Ovary (tissue), 9 donors: ENCODE data around the gene DGCR6L. TPM values are rescaled to one million over a fixed set of nuclear protein-coding genes. Genes with fewer than 3 reads are reported as not detected.
"Not testable (repeated sequence)": the region's sequence is repeated elsewhere in the genome, so short reads cannot be mapped to it uniquely, and the experiment has no call there.

ENCODE experiments used
- DNase-seq, 5 donors: peaks; one replicate each; pipeline ENCODE4 v3.0.0-alpha.2; 2019 to 2020
- H3K27ac ChIP-seq, 2 donors: fragments of 200-600 bp; one replicate each; pipeline versions ENCODE4 v1.5.1 to v1.8.0; 2019 to 2022
- H3K27me3 ChIP-seq: fragments of 200-600 bp; one replicate; pipeline ENCODE4 v1.8.0; 2022
- H3K36me3 ChIP-seq: fragments of 200-600 bp; sonication (generic); one replicate; pipeline ENCODE4 v1.5.1; 2019
- H3K4me1 ChIP-seq: one replicate; pipeline ENCODE4 v1.8.1; 2013; ENCODE audit warnings: mild to moderate bottlenecking, moderate library complexity; ENCODE audit not compliant: insufficient read depth
- H3K4me3 ChIP-seq: fragments of 200-600 bp; sonication (generic); one replicate; pipeline ENCODE4 v1.5.1; 2017
- H3K9me3 ChIP-seq, 2 donors: fragments of 200-600 bp in 1 of 2; sonication (generic) in 1 of 2; one replicate each; pipeline versions ENCODE4 v1.5.1 to v1.8.1; 2013 to 2019; ENCODE audit warnings: mild to moderate bottlenecking in 1 of 2, moderate library complexity in 1 of 2
- CTCF ChIP-seq, 3 donors: fragments of 450-650 bp in 2 of 3; fragments of 200-600 bp in 1 of 3; IDR thresholded peaks; one replicate each; pipeline versions ENCODE4 v1.5.1 to v1.8.0; 2016 to 2022; ENCODE audit warnings: antibody characterized with exemption in 3 of 3, mild to moderate bottlenecking in 1 of 3
- EP300 ChIP-seq: sonication (generic); formaldehyde crosslinking; IDR thresholded peaks from one replicate; pipeline ENCODE4 v1.6.1; 2017; ENCODE audit warnings: antibody characterized with exemption
- POLR2A ChIP-seq: fragments of 450-650 bp; IDR thresholded peaks from one replicate; pipeline ENCODE4 v1.6.1; 2017; ENCODE audit warnings: antibody characterized with exemption, mild to moderate bottlenecking, moderate library complexity
- WGBS, 3 donors: extraction: QIAGEN DNeasy Blood & Tissue Kit in 1 of 3; methylation state at CpG; one replicate each; pipeline versions ENCODE4 v1.1.5 to v1.1.7; 2013 to 2017; 5-methylcytosine and 5-hydroxymethylcytosine counted together
- intact Hi-C, 4 donors: fragments of 100-400 bp; cut with DNase I; formaldehyde crosslinking; loops; one replicate each; pipeline versions ENCODE4 v1.11.0 to v1.15.1; 2022 to 2023
- polyA plus RNA-seq, 2 donors: library from polyadenylated mRNA; stranded (reverse); fragments of 200-250 nt in 1 of 2; fragments of 350-450 nt in 1 of 2; fragmentation: Illumina TruSeq in 1 of 2; extraction: RNeasy Lipid Tissue Mini Kit (QIAGEN cat#74804) in 1 of 2; gene quantifications; one replicate each; pipeline ENCODE4 v1.2.3, GENCODE V29; 2013 to 2014
- total RNA-seq, 7 donors: library from RNA; depleted of rRNA in 2 of 7; stranded (reverse); fragments of >200 nt in 2 of 7; fragmentation: NEBNext Ultra II Directional in 3 of 7; extraction: Animal tissue kit (Norgen Biotek cat#: 25700) in 3 of 7; gene quantifications; one replicate each; pipeline versions ENCODE4 v1.1.0 to v1.2.4, GENCODE V29; 2016 to 2023
- donor health status: DM: no; HTN: no; CAD: no; lungs with moderate emphysema.
- donor health status: DM: no; HTN: no; CAD: no.
- donor health status: Bipolar disorder and iron deficiency.
- donor health status: DM: yes; HTN: yes; CAD: no.
- donor health status: DM: no; HTN: no; CAD: no.
- donor health status: DM: yes; HTN: yes; CAD: no.

DGCR6L gene
- total and polyA plus RNA-seq, 9 donors, result 1.9 to 69.5 (median 40.8) TPM

GRCh38 chr22:20279662-20280134 is 40.2 kb downstream of the DGCR6L start:
- Histone ChIP-seq H3K9me3 (no peaks in the 10 kb centered on the region), H3K27ac (no peak overlapping the region), H3K36me3 (no peaks in the 10 kb centered on the region), H3K4me3 (no peak overlapping the region), H3K4me1 (no peaks in the 10 kb centered on the region), H3K27me3 (no peaks in the 10 kb centered on the region)
- intact Hi-C loops, result loop anchor here in 1 of 4 donors (5.0 kb wide), 1 partner anchor 122 kb away; no protein-coding TSS in a partner anchor
- WGBS, 3 donors, result 52 to 67% (median 59%) methylated on average over 12 to 15 of the region's 15 CpGs
- no peak for TF ChIP-seq POLR2A
- no peak for TF ChIP-seq CTCF (IDR thresholded peaks at IDR 0.05)
- no peak for TF ChIP-seq EP300
- DNase-seq, result no peak

- 74 to 88% (median 77%) methylated on average over 9 to 22 of the region's 22 CpGs for WGBS, 3 donors
- H3K4me1 ChIP-seq, DNase-seq, H3K27ac ChIP-seq, H3K27me3 ChIP-seq, H3K36me3 ChIP-seq, H3K4me3 ChIP-seq, intact Hi-C loops, H3K9me3 ChIP-seq: not testable (repeated sequence)
Observed at GRCh38 chr22:20278726-20279490, 41.0 kb downstream of the DGCR6L start.

- DNase-seq, H3K4me3 ChIP-seq, H3K9me3 ChIP-seq, H3K4me1 ChIP-seq, H3K27ac ChIP-seq, H3K36me3 ChIP-seq, H3K27me3 ChIP-seq, intact Hi-C loops: not testable (repeated sequence)
- WGBS, 3 donors, result 81 to 82% (median 82%) methylated on average over 9 to 17 of the region's 18 CpGs
Observed at GRCh38 chr22:20277936-20278635, 41.8 kb downstream of the DGCR6L start.

- no peak for TF ChIP-seq POLR2A
- TF ChIP-seq CTCF (IDR thresholded peaks at IDR 0.05), result no peak
- no peak for TF ChIP-seq EP300
- H3K4me1 ChIP-seq, result no peaks in the 10 kb centered on the region
- 81 to 89% (median 85%) methylated on average over 7 of the region's 7 CpGs for WGBS, 3 donors
- H3K36me3 ChIP-seq, result no peaks in the 10 kb centered on the region
- no peaks in the 10 kb centered on the region for H3K9me3 ChIP-seq
- intact Hi-C loops, result no loop called here
- H3K27me3 ChIP-seq, result no peaks in the 10 kb centered on the region
- no peak overlapping the region for H3K27ac ChIP-seq
- H3K4me3 ChIP-seq, result no peak overlapping the region
- DNase-seq, result no peak
Observed at GRCh38 chr22:20276468-20276867, 43.4 kb downstream of the DGCR6L start.

- 94 to 96% (median 95%) methylated on average over 13 of the region's 13 CpGs for WGBS, 3 donors
Observed at GRCh38 chr22:20275836-20276235, 44.0 kb downstream of the DGCR6L start.

GRCh38 chr22:20275325-20275724 is 44.5 kb downstream of the DGCR6L start:
- DNase-seq, intact Hi-C loops, H3K36me3 ChIP-seq, H3K4me1 ChIP-seq, H3K9me3 ChIP-seq, H3K27ac ChIP-seq, H3K27me3 ChIP-seq, H3K4me3 ChIP-seq: not testable (repeated sequence)
- 59 to 76% (median 69%) methylated on average over 5 to 7 of the region's 7 CpGs for WGBS, 3 donors

More at GRCh38 chr22:20275836-20276235, 44.0 kb downstream of the DGCR6L start:
- no peaks in the 10 kb centered on the region for H3K36me3 ChIP-seq
- no peak overlapping the region for H3K4me3 ChIP-seq
- DNase-seq, result no peak
- no peaks in the 10 kb centered on the region for H3K9me3 ChIP-seq
- intact Hi-C loops, result no loop called here
- no peak overlapping the region for H3K27ac ChIP-seq
- H3K4me1 ChIP-seq, result no peaks in the 10 kb centered on the region
- no peaks in the 10 kb centered on the region for H3K27me3 ChIP-seq
- TF ChIP-seq EP300 (no peak), POLR2A (no peak), CTCF (IDR thresholded peaks at IDR 0.05) (no peak)

GRCh38 chr22:20274374-20274773 is 45.5 kb downstream of the DGCR6L start:
- H3K27me3 ChIP-seq, H3K36me3 ChIP-seq, H3K4me3 ChIP-seq, H3K9me3 ChIP-seq, DNase-seq, H3K4me1 ChIP-seq, H3K27ac ChIP-seq, intact Hi-C loops: not testable (repeated sequence)
- WGBS, 3 donors, result 86 to 95% (median 91%) methylated on average over 6 to 9 of the region's 10 CpGs
